ENCODE results near the gene PCDHA9.

DNA sequence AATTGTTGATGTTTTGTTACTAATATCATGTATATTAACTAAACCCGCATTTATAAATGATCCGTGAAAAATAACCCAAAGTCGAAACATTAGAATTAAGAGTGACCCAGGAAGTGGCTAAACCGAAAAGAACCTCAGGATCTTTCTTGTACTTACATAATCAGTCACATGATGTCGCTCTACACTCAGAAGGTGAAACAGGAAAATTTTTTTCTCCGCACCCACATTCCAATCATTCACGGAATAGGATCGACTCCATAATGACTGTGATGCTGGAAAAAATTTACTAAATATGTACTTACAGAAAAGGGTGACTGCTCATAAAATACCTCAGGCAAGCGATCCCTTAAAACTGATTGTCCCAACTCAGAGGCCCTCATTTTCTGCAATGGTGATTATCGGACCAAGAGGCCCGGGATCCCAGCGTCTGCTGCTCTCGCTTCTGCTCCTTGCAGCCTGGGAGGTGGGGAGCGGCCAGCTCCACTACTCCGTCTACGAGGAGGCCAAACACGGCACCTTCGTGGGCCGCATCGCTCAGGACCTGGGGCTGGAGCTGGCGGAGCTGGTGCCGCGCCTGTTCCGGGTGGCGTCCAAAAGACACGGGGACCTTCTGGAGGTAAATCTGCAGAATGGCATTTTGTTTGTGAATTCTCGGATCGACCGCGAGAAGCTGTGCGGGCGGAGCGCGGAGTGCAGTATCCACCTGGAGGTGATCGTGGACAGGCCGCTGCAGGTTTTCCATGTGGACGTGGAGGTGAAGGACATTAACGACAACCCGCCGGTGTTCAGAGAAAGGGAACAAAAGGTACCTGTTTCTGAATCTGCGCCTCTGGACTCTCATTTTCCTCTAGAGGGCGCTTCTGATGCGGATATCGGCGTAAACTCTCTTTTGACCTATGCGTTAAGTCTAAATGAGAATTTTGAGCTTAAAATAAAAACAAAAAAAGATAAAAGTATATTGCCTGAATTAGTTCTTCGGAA, 27.2 kb downstream of the PCDHA9 start, which contains the start of gene PCDHA12:
- TF ChIP-seq SREBF1 (IDR thresholded peaks at IDR 0.05; ENCODE audit: low read length) (no peak), POLR2A (IDR thresholded peaks at IDR 0.05; ENCODE audit: low read depth, low read length) (no peak), ASH2L (IDR thresholded peaks at IDR 0.05; ENCODE audit: borderline replicate concordance, low read depth) (no peak)

Measured in GM12878 (cell line).